Uterus (tissue), 2 donors: ENCODE measurements around the gene MYL6B.

Experiments
- CTCF ChIP-seq, 4 experiments: fragments of 200-600 bp in 2 of 4; fragments of 450-650 bp in 2 of 4; sonication (generic) in 2 of 4; IDR thresholded peaks; one replicate each; pipeline ENCODE4 v1.5.1; 2016 to 2019; ENCODE audit warnings: antibody characterized with exemption in 4 of 4, mild to moderate bottlenecking in 2 of 4, moderate library complexity in 1 of 4
- POLR2A ChIP-seq, 2 donors: fragments of 450-650 bp; IDR thresholded peaks; one replicate each; pipeline ENCODE4 v1.6.1; 2016; ENCODE audit warnings: antibody characterized with exemption in 2 of 2, mild to moderate bottlenecking in 1 of 2, moderate library complexity in 1 of 2

DNA sequence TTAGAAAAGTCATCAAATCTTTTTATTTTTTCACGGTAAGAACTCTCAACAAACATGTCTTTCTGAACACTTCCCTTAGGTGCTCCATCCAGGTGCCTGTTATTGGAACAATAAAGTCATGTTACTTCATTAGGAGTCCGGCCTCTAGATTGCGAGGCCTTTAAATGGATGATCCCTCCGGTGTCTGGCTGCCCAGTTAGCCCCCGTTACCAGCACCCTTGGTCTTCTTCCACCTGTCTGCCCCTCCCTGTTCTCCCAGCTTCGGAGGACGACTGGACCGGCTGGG is 48.6 kb upstream of the MYL6B start:
- no peak for TF ChIP-seq CTCF (IDR thresholded peaks at IDR 0.05)
- TF ChIP-seq POLR2A (IDR thresholded peaks at IDR 0.05) = no peak
